HG02798 (cell line): ENCODE data around the gene KCNJ4.
A peak's percentile ranks its signal among the peaks of the same experiment; 100 is the strongest.
"Not testable (repeated sequence)": the region's sequence is repeated elsewhere in the genome, so short reads cannot be mapped to it uniquely, and the experiment has no call there.

Source experiments
- ATAC-seq: cut with Tn5 transposase; IDR thresholded peaks from one replicate; pipeline ENCODE4 v1.9.1; 2021; ENCODE audit warnings: mild to moderate bottlenecking; ENCODE audit not compliant: unreplicated experiment, poor library complexity

The KCNJ4 gene

GRCh38 chr22:38416621-38417251, 38.3 kb downstream of the KCNJ4 start:
- no peak for ATAC-seq

DNA sequence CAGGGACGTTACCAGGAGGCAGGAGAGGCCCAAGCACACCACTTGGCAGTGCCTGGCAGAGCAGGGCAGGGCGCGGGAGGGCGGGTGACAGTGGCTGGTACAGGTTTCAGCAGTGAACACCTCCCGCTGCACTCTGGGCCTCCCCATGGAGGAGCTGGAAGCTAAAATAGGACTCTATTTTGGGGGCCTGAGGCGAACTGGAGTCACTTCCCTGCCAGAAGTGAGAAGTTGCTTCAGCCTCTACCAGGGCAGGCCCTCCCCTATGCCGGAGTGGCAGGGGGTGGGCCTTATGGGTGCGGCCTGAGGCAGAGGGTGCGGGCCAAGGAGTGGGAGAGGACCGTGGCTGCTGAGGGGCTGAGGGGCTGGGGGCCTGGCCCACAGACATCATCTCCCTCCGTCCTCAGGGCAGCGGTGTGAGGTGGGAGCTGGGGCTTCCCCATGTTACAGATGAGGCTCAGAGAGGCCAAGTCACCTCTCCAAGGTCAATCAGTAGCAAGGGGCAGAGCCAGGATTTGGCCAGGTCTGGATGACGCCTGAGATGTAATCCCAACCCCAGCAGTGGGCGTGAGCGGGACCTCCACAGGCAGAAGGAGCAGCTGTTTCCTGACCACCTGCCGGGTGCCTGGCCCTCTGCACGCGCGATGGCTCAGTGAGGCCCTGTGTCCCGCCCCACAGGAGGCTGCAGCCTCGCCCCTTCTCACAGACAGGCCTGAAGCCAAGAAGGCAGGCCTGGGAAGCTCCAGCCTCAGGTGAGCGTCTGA, 39.3 kb downstream of the KCNJ4 start:
- ATAC-seq = no peak

DNA sequence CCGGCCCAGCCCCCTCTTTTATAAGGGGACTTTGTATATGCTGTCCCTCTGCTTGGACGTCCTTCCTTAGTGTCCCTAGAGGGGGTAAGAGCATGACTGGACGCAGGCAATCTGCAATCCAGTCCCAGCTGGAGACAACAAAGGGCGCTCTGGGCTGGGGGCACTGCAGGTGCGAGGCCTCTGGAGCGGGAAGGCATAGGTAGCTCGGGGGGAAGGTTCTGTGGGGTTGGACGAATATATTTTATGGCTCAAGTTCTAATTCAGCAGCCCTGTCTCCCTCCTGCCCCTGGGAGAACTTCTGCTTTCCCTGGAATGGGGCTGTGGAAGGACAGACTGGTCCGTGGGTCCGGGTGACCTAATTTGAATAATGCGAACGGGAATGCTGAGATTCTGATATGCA, 40.0 kb downstream of the KCNJ4 start:
- no peak for ATAC-seq

- ATAC-seq = no peak
These were observed 41.0 kb downstream of the KCNJ4 start for GRCh38 chr22:38414009-38414395.

DNA sequence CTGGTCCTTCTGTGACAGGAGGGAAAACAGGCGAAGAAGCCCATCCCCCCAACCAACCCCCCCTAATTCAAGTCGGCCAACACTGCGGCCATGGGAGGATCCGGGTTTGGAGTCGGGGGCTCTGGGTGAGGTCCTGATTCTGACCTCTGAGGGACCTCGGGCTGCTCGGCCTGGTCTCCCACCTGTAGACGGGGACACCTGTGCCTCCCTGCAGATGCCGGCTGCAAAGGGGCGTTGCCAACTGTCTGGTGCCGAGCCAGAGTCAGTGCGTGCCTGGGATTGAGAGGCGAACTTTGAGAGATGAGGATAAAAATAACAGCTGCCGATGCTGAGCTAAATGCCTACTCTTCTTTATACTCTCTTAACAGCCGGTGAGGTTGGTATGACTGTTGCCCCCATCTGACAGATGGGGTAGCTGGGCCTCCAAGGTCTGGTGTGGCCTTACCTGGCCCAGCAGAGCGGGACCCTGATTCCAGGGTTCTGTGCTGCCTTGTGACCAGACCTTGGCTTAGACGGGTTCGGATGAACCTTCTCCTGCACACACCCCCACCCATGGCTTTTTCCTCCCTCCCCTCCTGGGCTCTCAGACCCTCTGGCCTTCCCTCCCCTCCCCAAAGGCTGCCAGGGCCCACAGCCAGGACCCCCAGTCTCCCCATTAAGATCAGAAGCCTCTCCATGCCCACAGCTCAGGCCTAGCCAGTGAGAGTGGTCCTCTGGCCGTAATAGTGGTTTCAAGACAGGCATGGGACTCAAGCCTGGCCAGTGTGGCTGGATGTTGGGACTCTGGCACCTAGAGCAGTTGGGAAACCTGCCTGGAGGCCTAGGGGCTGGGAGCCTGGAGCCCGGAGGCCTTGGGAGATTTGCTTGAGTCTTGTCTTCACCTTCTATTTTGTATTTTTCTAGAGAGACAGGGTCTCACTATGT, 41.7 kb downstream of the KCNJ4 start:
- no peak for ATAC-seq

DNA sequence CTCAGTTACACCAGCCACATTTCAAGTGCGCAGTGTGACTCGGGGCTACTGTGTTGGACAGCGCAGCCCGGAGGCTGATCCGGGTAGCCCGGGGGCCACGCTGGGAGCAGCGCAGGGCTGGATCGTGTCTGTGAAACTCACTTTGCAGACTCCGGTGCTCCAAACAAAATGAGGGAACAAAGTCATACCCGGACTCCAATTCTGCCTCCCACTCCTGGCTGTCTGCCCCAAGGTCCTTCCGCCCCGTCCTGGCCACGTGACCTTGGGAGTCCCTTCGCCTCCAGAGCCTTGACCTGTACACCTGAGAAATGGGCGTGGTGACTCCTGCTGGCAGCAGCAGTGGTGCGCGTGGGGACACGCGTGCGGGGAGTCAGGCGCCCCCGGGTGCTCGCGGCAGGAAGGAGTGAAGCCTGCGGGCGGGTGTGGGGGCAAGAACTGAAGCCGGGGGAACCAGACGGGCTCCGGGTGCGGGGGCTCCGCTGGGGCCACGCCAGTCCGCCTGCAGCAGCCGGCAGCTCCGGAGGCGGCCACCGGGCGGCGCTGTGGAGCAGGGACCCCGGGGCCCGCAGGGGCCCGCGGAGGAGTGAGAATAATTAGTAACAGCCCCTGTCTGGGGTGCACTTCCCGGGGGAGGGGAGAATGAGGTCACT, 42.4 kb downstream of the KCNJ4 start:
- no peak for ATAC-seq

- ATAC-seq = no peak
These were observed 44.0 kb downstream of the KCNJ4 start for GRCh38 chr22:38411016-38411415.

DNA sequence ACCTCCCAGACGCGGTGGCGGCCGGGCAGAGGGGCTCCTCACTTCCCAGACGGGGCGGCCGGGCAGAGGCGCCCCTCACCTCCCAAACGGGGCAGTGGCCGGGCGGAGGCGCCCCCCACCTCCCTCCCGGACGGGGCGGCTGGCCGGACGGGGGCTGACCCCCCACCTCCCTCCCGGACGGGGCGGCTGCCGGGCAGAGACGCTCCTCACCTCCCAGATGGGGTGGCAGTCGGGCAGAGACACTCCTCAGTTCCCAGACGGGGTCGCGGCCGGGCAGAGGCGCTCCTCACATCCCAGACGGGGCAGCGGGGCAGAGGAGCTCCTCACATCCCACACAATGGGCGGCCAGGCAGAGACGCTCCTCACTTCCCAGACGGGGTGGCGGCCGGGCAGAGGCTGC, 45.1 kb downstream of the KCNJ4 start:
- not testable (repeated sequence) for ATAC-seq

DNA sequence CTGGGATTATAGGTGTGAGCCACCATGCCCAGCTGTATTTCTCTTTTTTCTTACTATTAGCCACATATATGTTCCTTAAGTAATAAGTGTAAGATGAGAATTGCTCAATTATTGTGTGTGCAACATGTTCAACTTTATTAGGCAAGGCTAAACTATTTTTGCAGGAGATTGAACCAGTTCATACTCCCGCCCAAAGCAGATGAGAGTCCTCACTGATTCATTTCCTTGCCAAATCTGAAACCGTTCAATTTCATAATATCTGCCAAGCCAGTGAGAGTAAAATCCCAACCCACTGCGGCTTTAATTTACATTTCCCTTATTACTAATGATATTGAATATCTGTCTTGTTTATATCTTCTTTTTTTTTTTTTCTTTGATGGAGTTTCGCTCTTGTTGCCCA, 48.4 kb downstream of the KCNJ4 start:
- no peak for ATAC-seq

- ATAC-seq = no peak
These were observed 50.6 kb downstream of the KCNJ4 start for GRCh38 chr22:38404419-38404818.

DNA sequence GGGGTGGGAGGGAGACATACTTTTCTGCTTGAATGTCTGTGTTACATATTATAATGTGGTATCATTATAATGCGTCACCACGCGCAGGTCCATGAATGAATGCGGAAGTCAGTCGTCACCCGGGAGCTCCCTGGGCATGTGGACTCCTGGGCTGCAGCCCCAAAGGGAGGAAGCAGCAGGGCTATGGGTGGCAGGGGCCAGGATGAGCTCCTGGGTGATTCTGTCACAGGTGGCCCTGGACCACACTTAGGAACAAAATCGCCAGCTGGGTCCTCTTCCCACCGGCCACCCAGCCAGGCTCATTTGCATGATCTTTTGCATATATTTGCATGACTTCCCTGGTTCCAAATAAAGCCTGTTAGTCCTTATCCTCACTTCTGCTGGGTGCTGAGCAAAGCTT, 51.2 kb downstream of the KCNJ4 start:
- ATAC-seq = no peak

GRCh38 chr22:38402204-38402603, 52.8 kb downstream of the KCNJ4 start:
- ATAC-seq = no peak

DNA sequence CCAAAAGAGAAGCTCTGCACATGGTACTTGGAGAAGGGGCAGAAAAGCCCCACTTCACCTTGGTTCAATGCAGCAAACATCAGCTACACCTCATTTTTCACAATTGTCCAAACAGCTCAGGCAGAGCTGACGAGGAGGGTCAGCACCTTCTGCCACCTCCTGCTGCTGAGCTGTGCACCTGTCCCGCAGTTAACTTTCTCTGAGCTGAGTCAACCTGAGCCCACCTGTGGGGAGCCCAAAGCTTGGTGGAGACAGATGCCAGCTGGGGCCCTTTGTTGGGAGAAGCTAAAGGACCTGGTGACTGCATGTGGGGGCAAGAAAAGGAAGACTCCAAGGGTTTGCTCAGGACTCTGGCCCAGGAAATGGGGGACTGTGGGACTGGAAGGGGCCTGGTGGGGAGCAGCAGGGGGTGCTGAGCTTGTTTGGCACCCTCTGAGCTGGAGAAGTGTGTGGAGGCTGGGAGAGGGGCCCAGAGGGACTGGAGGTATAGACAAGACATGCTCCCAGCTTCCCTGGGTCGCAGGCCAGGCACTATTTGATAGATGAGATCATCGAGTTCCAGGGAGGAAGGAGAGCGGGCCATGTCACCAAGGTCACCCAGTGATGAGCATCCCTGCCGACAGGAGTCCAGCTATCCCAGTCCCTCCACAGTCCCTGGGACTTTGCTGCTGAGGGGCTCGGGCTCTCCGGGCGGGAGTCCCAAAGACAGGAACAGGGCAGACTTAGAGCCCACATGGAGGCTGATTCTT, 53.5 kb downstream of the KCNJ4 start:
- ATAC-seq = no peak

GRCh38 chr22:38400256-38400655, 54.7 kb downstream of the KCNJ4 start:
- ATAC-seq = not testable (repeated sequence)

DNA sequence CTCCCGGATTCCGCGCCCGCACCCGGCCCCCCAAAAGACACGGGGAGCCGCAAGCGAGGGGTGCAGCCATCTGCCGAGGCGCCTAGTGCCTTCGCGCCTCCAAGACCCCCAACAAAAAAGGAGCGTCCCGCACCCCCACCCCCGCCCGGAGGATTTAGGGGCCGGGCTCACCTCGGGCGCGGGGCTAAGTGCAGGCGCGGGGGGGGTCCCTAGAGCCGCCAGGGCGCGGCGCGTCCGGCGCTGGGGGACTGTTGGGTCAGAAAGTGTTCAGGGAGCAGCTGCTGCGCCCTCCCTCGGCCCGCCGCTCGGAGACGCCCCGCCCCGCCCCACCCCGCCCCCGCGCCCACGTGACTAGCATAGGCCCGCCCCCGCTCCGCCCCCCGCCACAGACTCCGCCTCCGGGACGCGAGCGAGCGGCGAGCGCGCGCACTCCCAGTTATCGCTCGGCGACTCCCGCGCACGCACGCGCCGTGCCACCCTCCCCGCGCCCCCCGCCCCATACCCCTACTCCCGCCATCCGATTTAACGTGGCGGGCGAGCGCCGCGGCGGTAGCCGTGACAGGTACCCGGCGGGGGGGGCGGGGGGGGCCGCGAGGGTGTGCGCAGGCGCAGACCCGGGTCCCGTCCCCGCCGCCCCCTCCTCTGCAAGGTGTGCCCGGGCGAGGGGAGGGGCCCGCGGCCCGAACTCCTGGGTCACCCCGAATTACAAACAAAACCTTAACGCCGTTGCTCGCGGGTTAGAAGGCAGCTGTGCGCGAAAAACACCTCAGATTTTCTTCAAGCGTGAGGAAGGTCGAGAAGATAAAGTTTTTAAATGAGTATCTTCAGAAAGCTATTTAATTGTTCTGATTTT, 56.2 kb downstream of the KCNJ4 start:
- peak; percentile 57 for ATAC-seq

DNA sequence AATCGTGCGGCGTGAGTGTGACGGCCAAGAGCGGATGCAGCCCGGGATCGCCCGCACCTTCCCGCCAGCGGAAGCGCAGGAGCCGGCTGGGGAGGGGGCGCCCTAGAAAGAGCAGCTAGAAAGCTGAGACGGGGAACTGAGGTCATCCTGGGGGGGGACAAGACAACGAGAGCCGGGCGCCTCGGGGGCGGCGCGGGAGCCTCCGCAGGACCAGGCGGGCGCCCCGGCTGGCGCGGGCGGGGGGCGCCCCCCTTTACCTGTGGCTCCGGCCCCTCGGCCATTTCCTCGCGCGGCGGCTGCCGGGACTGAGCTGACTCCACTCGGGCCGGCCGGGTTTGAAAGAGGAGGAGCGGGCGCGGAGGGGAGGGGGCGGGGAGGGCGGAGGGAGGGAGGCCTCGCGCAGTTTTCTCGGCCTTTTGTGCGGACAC, 56.8 kb downstream of the KCNJ4 start:
- ATAC-seq = peak; percentile 34

GRCh38 chr22:38397189-38398085, 57.6 kb downstream of the KCNJ4 start:
- ATAC-seq = no peak
